HG03520 (cell line): ENCODE data around the gene TKTL1.

Experiments used
- ATAC-seq: cut with Tn5 transposase; IDR thresholded peaks from one replicate; pipeline ENCODE4 v1.9.1; 2021; ENCODE audit warnings: mild to moderate bottlenecking, moderate library complexity; ENCODE audit not compliant: unreplicated experiment

Gene TKTL1

GRCh38 chrX:154358829-154359228 is 63.2 kb downstream of the TKTL1 start:
- ATAC-seq, result no peak

- no peak for ATAC-seq
Measured at GRCh38 chrX:154359362-154360154, 64.0 kb downstream of the TKTL1 start.

- ATAC-seq, result no peak
Measured at GRCh38 chrX:154360155-154360713, 64.6 kb downstream of the TKTL1 start.

GRCh38 chrX:154362085-154362742 is 66.6 kb downstream of the TKTL1 start:
- ATAC-seq, result no peak

GRCh38 chrX:154363706-154364439 is 68.3 kb downstream of the TKTL1 start:
- ATAC-seq, result no peak

- no peak for ATAC-seq
Measured at GRCh38 chrX:154365052-154365600, 69.5 kb downstream of the TKTL1 start.

- no peak for ATAC-seq
Measured at GRCh38 chrX:154365997-154366665, 70.5 kb downstream of the TKTL1 start.

GRCh38 chrX:154366666-154367055 is 71.1 kb downstream of the TKTL1 start:
- no peak for ATAC-seq

- no peak for ATAC-seq
Measured at GRCh38 chrX:154367474-154368308, 72.1 kb downstream of the TKTL1 start.

GRCh38 chrX:154368630-154369448 is 73.2 kb downstream of the TKTL1 start:
- no peak for ATAC-seq

- no peak for ATAC-seq
Measured at GRCh38 chrX:154369449-154370299, 74.1 kb downstream of the TKTL1 start.

- no peak for ATAC-seq
Measured at GRCh38 chrX:154370300-154371016, 74.9 kb downstream of the TKTL1 start.

- ATAC-seq, result peak; percentile 59
Measured at GRCh38 chrX:154371017-154371788, 75.6 kb downstream of the TKTL1 start.

- ATAC-seq, result no peak
Measured at GRCh38 chrX:154371789-154372300, 76.2 kb downstream of the TKTL1 start.

GRCh38 chrX:154372612-154373022 is 77.0 kb downstream of the TKTL1 start:
- peak; percentile 30 for ATAC-seq
